IPS-18a (cell line): ENCODE data around the gene CIAO2B.

Experiments
- H3K27ac ChIP-seq: one replicate; pipeline ENCODE4 v1.5.1; 2013; ENCODE audit warnings: low read length
- H3K27me3 ChIP-seq: one replicate; pipeline ENCODE4 v1.6.1; 2013; ENCODE audit warnings: mild to moderate bottlenecking, low read length; ENCODE audit not compliant: control insufficient read depth, insufficient read depth
- H3K36me3 ChIP-seq: one replicate; pipeline ENCODE4 v1.6.1; 2013; ENCODE audit warnings: low read depth, low read length; ENCODE audit not compliant: control insufficient read depth
- H3K4me1 ChIP-seq: one replicate; pipeline ENCODE4 v1.6.1; 2013; ENCODE audit warnings: low read depth, low read length; ENCODE audit not compliant: control insufficient read depth
- H3K4me3 ChIP-seq: one replicate; pipeline ENCODE4 v1.5.1; 2013; ENCODE audit warnings: low read length
- H3K9ac ChIP-seq: one replicate; pipeline ENCODE4 v1.6.1; 2013; ENCODE audit warnings: mild to moderate bottlenecking, low read length, moderate library complexity
- H3K9me3 ChIP-seq: one replicate; pipeline ENCODE4 v1.6.1; 2013; ENCODE audit warnings: low read depth, low read length; ENCODE audit not compliant: control insufficient read depth

Gene CIAO2B

DNA sequence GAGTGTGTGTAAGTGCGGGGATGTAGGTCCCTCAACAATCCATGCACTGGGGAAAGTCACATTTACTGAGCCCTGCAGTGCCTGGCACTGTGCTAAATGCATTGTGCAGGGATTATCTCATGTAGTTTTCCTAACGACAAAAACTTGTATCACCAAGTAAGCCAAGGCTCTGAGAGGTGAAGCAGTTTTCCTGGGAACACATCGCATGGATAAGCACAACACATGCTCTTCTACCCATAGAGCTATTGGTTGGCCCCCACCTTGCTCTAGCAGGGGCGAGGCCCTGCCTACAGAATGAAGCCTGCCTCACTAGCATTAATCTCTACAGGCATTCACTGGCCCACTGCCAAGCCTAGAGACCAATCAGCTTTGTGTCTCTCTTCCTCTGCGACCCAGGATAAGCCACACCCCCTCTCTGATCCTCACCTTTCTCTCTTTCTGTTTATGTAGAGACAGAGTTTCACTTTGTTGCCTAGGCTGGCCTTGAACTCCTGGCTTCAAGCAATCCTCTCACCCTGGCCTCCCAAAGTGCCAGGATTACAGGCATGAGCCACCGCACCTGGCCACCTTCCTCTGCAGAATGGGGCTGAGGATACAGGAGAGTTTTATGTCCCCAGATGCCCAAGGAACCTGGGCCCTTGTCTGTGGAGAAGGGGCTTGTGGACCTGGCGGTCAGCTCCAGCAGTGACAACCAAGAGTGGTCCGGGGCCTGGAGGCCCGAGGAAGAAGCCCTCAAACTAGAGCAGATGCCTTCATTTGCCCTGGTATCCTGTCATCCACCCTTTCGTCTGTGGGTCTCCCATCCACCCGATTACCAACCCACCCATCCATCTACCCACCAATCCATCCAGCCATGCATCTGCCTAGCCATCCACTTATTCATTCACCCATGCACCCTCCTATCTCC lies 28.3 kb downstream of the CIAO2B start:
- Histone ChIP-seq H3K9ac (no peak overlapping the region), H3K27me3 (no peaks in the 10 kb centered on the region), H3K36me3 (no peaks in the 10 kb centered on the region), H3K4me3 (no peak overlapping the region), H3K27ac (no peak overlapping the region), H3K4me1 (no peaks in the 10 kb centered on the region), H3K9me3 (no peaks in the 10 kb centered on the region)

DNA sequence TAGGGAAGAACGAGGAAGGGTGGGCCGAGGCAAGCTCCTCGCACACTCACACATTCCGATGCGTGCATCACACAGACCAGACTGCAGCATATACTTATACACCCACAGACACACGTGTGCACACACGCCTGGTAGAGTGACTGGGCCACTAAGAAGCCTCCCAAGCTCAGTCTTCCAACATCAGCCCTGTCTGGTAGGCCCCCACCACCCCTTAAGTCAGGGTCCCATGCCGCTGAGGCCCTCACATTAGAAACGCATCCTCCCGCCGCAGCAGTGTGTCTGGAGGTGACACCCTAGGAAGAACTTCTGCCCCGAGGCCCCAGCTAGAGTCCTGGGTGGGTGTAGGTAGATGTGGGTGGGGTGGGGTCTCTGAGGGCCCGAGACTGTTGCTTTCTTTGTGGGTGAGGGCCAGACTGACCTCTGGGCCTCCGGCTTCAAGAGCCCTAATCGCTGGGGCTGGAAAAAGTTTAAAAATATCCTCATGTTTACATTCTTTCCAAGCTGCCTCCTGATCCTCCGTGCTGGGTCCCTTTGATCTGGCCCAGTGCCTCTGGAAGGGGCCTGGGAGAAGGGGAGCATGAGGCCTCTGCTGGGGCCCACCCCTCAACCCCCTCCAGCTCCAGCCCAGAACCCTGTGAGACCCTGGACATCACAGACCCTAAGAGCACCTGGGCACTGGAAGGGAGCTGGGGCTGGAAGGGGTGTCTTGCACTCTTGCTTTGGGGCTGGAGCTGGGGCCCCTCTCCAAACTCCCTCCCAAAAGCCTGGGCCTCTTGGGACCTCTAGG lies 29.2 kb downstream of the CIAO2B start:
- Histone ChIP-seq H3K9me3 (no peaks in the 10 kb centered on the region), H3K27me3 (no peaks in the 10 kb centered on the region), H3K4me1 (no peaks in the 10 kb centered on the region), H3K27ac (no peak overlapping the region), H3K36me3 (no peaks in the 10 kb centered on the region), H3K9ac (no peak overlapping the region), H3K4me3 (no peak overlapping the region)

DNA sequence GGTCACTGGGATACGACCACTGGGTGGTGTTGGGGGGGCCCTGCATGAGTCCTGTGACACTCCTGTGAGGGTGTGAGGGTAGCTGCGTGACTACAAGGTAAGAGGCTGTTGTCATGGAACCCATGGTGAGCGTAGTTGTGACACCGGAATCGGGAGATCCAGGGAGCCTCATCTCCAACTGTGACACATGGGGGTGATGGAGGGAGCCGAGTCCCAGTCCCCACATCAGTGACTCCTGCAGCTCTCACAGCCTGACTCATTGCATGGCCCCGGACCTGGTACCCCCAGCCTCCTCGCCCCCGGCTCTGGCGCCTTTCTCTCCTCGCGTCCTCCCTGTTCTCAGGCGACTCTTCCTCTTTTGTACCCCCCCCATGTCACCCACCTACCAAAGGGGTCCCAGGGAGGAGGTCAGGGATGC lies 29.8 kb downstream of the CIAO2B start:
- H3K9ac ChIP-seq, result no peak overlapping the region
- no peaks in the 10 kb centered on the region for H3K36me3 ChIP-seq
- no peaks in the 10 kb centered on the region for H3K9me3 ChIP-seq
- no peak overlapping the region for H3K4me3 ChIP-seq
- no peak overlapping the region for H3K27ac ChIP-seq
- no peaks in the 10 kb centered on the region for H3K4me1 ChIP-seq
- H3K27me3 ChIP-seq, result no peaks in the 10 kb centered on the region

DNA sequence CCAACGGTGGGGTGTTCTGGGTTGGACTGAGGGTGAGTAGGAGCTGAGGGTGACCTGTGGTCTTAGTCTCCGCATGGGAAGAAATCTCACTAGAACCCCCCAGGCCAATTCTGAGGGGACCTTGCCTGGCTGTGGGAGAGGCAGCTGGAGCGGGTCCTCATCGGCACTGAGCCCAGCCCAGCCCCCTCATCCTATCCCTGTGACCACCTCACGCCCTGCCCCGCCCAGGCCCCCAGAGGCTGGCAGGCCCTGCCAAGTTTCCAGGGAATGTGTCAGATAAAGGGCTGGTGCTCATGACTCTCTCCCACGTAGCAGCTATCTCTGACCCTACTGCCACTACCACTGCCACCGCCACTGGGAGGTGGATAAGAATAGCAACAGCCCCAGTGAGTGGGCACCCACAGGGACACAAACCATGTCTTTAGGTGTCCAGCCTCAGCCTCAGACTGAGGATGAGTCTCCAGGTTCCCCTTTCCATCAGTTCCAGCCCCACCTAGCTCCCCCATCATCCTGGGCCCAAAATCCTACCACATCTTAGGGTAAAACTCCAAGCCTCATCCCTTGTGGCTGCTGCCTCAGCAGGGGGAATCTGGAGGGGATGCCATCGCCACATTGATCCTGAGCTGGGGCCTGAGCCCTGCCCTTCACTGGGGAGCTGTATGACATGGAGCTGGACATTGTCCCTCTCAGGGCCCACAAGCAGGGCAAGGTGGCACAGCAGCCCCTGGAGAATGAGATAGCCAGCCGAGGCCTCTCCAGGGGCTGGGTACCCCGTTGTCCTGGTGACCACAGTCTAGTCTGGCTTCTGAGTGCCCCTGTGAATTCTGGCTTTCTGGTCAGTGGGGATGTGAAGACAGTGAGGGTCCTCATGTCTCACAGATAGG lies 30.4 kb downstream of the CIAO2B start:
- H3K9me3 ChIP-seq, result no peaks in the 10 kb centered on the region
- no peaks in the 10 kb centered on the region for H3K4me1 ChIP-seq
- H3K4me3 ChIP-seq, result no peak overlapping the region
- H3K27ac ChIP-seq, result no peak overlapping the region
- H3K9ac ChIP-seq, result no peak overlapping the region
- H3K27me3 ChIP-seq, result no peaks in the 10 kb centered on the region
- no peaks in the 10 kb centered on the region for H3K36me3 ChIP-seq

DNA sequence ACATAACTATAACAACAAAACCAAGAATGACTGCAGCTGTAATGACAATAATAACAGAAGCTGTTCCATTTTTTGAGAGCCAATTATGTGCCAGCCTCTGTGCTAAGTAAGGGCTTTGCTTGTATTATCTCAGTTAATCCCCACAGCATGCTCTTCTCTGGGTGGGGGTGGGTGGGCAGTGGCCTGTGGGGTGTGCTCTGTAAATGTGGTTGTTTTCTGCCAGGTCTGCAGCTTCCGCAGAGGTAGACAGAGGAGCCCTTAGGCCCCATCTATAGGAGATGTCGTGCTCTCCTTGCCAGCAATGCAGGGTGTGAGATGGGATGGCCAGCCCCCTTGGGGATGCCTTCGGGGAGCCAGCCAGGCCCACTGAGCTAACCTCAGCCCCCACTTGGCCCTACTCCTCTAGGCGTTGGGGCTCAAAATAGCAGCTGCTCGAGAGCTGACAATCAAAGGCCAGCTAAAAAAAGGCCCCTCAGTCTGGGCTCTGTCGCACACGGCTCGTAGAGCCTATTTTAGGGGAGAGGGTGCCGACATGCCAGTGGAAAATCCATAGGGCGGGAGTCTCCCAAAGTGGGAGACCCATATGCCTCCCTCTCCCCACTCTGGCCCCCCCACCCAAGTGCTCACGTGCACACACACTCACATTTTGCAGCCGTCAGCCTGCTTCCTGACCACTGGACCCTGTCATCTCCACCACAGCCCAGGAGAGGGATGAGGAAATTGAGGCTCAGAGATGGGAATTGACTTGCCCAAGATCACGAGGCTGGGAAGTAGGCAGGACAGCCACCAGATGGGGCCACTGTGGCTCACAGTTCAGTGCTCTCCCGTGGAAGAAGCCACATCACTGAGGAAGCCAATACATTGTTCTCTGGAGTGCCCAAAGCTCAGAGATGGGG lies 31.3 kb downstream of the CIAO2B start:
- H3K9ac ChIP-seq, result no peak overlapping the region
- H3K36me3 ChIP-seq, result no peaks in the 10 kb centered on the region
- no peaks in the 10 kb centered on the region for H3K4me1 ChIP-seq
- no peak overlapping the region for H3K27ac ChIP-seq
- no peaks in the 10 kb centered on the region for H3K27me3 ChIP-seq
- H3K9me3 ChIP-seq, result no peaks in the 10 kb centered on the region
- H3K4me3 ChIP-seq, result no peak overlapping the region

DNA sequence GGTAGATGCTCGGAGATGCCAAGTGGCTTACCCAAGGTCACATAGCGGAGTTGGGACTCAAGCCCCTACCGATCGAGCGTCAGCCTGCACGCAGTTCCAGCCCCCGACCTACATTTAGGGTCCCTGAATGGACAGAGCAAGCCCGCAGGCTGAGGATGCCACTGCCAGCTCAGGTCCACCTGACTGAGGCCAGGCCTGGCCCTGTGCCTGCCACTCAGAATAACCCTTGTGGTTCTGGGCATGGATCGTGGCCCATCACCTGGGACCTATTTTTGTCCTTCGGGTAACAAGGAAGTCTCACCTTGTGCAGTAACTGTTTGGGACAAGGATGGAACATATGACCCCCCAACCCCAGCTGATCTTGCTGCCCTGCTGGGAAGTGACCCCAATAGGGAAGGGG lies 32.6 kb downstream of the CIAO2B start:
- Histone ChIP-seq H3K4me3 (no peak overlapping the region), H3K27me3 (no peaks in the 10 kb centered on the region), H3K27ac (no peak overlapping the region), H3K4me1 (no peaks in the 10 kb centered on the region), H3K9me3 (no peaks in the 10 kb centered on the region), H3K36me3 (no peaks in the 10 kb centered on the region), H3K9ac (no peak overlapping the region)

DNA sequence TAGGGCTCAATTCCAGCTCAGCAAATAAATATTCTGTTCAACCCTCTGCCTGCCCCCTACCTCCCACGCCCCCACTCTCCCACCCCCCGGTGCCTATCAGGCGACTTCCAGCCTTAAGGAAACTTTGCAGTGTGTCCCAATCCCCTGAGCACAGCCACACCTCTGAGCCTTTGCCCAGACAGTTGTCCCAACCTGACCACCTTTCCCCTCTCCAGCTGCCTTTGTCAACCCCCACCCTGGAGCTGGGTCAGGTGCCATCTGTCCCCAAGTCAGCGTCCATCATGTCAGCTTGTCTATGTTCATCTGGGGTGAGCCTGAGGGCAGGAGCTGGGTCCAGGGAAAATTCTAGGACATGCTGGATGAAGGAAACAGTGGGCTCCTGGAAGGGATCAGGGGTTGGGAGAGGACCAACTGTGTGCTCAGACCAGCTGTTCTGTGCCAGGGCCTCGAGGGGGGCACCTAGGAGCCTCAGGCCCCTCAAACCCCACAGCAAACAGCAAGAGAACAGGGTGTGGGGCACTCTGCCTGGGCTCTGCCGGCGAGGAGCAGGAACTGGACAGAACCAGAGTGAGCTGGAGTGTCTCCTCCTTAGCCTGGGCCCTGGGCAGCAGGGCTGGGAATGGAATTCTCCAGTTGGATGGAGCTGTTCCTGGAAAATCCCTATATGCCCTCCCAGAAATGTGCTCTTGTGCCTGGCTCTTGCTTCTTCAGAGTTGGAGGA lies 33.3 kb downstream of the CIAO2B start:
- no peaks in the 10 kb centered on the region for H3K27me3 ChIP-seq
- H3K9ac ChIP-seq, result no peak overlapping the region
- H3K4me3 ChIP-seq, result no peak overlapping the region
- H3K27ac ChIP-seq, result no peak overlapping the region
- no peaks in the 10 kb centered on the region for H3K9me3 ChIP-seq
- no peaks in the 10 kb centered on the region for H3K36me3 ChIP-seq
- H3K4me1 ChIP-seq, result no peaks in the 10 kb centered on the region

DNA sequence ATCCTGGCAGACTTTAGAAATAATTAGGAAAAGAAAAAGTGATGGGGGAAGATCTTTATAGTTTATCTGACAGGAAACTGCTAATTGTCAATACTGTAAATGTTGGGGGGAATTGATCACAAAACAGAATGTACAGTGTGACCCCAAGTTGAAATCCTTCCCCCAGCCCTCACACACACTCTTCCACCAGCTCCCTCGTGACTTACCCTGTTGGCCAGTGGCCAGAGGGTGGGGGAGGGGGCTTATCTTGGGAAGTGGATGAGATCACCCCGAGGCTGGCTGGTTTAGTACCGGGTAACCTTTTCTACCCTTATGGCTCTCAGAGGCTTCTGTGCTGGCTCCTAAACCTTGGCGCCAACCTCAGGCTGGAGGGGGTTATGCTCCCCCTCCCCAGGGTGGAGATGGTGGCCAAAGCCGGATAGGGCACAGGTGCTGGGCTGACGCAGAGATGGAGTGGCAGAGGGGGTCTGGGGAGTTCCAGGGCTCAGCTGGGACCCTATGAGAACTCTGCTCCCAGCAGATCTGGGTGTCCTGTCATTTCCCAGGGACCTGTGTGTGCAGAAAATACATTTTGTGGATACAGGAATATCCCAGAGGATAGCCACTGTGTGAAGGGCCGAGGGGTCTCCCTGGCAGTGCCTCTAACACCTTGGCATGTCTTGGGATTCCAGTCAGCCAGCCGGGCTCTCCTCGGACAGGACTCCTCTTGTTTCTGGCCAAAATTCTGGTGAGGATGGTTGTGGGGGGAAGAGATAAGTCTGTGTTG lies 34.1 kb downstream of the CIAO2B start:
- Histone ChIP-seq H3K4me3 (no peak overlapping the region), H3K27ac (no peak overlapping the region), H3K36me3 (no peaks in the 10 kb centered on the region), H3K4me1 (no peaks in the 10 kb centered on the region), H3K27me3 (no peaks in the 10 kb centered on the region), H3K9me3 (no peaks in the 10 kb centered on the region), H3K9ac (no peak overlapping the region)

DNA sequence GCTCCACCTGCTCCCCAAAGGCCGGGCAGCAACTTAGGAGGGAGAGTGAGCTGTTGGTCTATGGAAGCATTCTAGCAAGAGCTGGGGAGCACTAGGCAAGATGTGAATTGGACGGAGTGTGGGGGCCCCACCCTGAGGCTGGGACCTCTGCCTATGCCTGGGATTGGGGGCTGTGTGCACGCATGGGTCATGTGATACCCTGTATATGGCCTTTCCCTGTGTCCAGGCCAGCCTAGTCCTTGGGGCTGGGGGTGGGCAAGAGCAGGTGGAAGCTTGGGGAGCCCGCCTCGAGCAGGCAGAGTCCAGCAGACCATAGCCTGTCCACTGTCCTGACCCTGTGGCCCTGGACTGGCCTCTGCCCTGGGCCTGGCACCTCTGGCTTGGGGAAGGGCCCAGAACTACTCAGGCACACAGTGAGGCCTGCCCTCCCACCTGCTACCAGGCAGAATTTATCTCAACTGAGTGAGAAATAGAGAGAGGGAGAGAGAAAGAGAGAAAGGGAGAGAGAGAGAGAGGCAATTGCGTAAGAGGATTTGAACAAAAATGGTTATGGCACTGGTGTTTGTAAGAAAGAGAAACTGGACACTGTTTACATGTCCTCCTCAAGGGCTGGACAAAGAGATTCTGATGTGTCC lies 34.8 kb downstream of the CIAO2B start:
- no peaks in the 10 kb centered on the region for H3K36me3 ChIP-seq
- H3K4me3 ChIP-seq, result no peak overlapping the region
- H3K4me1 ChIP-seq, result no peaks in the 10 kb centered on the region
- no peak overlapping the region for H3K27ac ChIP-seq
- H3K27me3 ChIP-seq, result no peaks in the 10 kb centered on the region
- H3K9ac ChIP-seq, result no peak overlapping the region
- H3K9me3 ChIP-seq, result no peaks in the 10 kb centered on the region
